Epithelial cell of proximal tubule (primary cell): ENCODE measurements around the gene AOAH. TPM values are rescaled to one million over a fixed set of nuclear protein-coding genes. Genes with fewer than 3 reads are reported as not detected.
A peak's percentile ranks its signal among the peaks of the same experiment; 100 is the strongest.

Experiments used
- DNase-seq: peaks from one replicate; pipeline ENCODE4 v3.0.0-alpha.2; 2011; ENCODE audit warnings: low read depth
- H3K4me3 ChIP-seq: 2 replicates; pipeline ENCODE4 v1.5.1; 2011; ENCODE audit warnings: low read depth, mild to moderate bottlenecking, low read length
- total RNA-seq: library from RNA; depleted of rRNA; stranded (reverse); fragments of >200 nt; gene quantifications from 2 replicates; pipeline ENCODE4 v1.2.3, GENCODE V29; 2015
- TF ChIP-seq, protein P1 (sequence below): conservative IDR thresholded peaks from 2 replicates; pipeline ENCODE4 v1.5.1; 2012; ENCODE audit warnings: low read depth, mild to moderate bottlenecking, low read length

Gene AOAH
- total RNA-seq, 1 donor from 2014 or later, result 1.2 TPM

GRCh38 chr7:36514289-36515243, 209.7 kb downstream of the AOAH start:
- TF ChIP-seq, protein P1, sequence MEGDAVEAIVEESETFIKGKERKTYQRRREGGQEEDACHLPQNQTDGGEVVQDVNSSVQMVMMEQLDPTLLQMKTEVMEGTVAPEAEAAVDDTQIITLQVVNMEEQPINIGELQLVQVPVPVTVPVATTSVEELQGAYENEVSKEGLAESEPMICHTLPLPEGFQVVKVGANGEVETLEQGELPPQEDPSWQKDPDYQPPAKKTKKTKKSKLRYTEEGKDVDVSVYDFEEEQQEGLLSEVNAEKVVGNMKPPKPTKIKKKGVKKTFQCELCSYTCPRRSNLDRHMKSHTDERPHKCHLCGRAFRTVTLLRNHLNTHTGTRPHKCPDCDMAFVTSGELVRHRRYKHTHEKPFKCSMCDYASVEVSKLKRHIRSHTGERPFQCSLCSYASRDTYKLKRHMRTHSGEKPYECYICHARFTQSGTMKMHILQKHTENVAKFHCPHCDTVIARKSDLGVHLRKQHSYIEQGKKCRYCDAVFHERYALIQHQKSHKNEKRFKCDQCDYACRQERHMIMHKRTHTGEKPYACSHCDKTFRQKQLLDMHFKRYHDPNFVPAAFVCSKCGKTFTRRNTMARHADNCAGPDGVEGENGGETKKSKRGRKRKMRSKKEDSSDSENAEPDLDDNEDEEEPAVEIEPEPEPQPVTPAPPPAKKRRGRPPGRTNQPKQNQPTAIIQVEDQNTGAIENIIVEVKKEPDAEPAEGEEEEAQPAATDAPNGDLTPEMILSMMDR, result no peak
- DNase-seq, result no peak
- no peak overlapping the region for H3K4me3 ChIP-seq

DNA sequence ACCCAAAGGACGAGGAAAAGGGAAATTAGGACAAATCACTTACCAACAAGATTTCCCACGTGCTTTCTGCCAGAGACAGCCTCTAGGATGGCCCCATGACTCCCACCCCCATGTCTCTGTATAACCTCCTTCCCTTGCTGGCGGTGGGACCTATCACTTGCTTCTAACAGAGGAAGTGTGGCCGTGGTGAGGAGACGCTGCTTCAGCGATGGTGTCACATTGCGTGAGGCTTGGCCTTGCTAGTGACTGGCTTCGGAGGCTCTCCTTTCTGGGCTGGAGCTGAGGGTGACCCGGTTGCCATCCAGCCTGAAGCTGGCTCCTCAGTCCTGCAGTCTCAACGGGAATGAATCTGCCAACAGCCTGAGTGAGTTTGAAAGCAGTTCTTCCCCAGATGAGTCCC, 210.9 kb downstream of the AOAH start:
- TF ChIP-seq, protein P1, result no peak
- DNase-seq, result no peak

GRCh38 chr7:36512616-36513015, 211.7 kb downstream of the AOAH start:
- H3K4me3 ChIP-seq, result no peak overlapping the region
- TF ChIP-seq, protein P1, result no peak
- no peak for DNase-seq

More for the DNA sequence above, 210.9 kb downstream of the AOAH start:
- H3K4me3 ChIP-seq, result no peak overlapping the region

GRCh38 chr7:36509962-36510361, 214.3 kb downstream of the AOAH start:
- DNase-seq, result no peak
- no peak overlapping the region for H3K4me3 ChIP-seq
- TF ChIP-seq, protein P1, result no peak

GRCh38 chr7:36507475-36508440, 216.5 kb downstream of the AOAH start:
- no peak for DNase-seq
- TF ChIP-seq, protein P1, result no peak
- H3K4me3 ChIP-seq, result no peak overlapping the region

- peak; percentile 33 for DNase-seq
- no peak overlapping the region for H3K4me3 ChIP-seq
- TF ChIP-seq, protein P1, result peak; percentile 2
These were observed 217.5 kb downstream of the AOAH start for GRCh38 chr7:36506820-36507219.
